HG02588 (cell line): ENCODE data around the gene RGS19.

Source experiments
- ATAC-seq: cut with Tn5 transposase; IDR thresholded peaks from one replicate; pipeline ENCODE4 v1.9.1; 2021; ENCODE audit warnings: mild to moderate bottlenecking, moderate library complexity; ENCODE audit not compliant: unreplicated experiment

The RGS19 gene

GRCh38 chr20:64108731-64109681 is 29.7 kb upstream of the RGS19 start:
- no peak for ATAC-seq

- no peak for ATAC-seq
Measured at GRCh38 chr20:64107736-64108457, 28.6 kb upstream of the RGS19 start.

GRCh38 chr20:64106981-64107735 is 27.8 kb upstream of the RGS19 start, which contains the start of gene NPBWR2:
TSS of gene NPBWR2 (minus strand) at chr20:64107565. CDS start at chr20:64106831, 734 bp downstream.
- no peak for ATAC-seq

GRCh38 chr20:64106435-64106961 is 27.2 kb upstream of the RGS19 start:
- ATAC-seq = no peak

- ATAC-seq = no peak
Measured at GRCh38 chr20:64105846-64106434, 26.6 kb upstream of the RGS19 start.

- no peak for ATAC-seq
Measured at GRCh38 chr20:64104667-64105451, 25.5 kb upstream of the RGS19 start.

- ATAC-seq = no peak
Measured at GRCh38 chr20:64103871-64104666, 24.8 kb upstream of the RGS19 start.

- ATAC-seq = no peak
Measured at GRCh38 chr20:64102647-64103354, 23.5 kb upstream of the RGS19 start.

- no peak for ATAC-seq
Measured at GRCh38 chr20:64101731-64102621, 22.7 kb upstream of the RGS19 start.

- no peak for ATAC-seq
Measured at GRCh38 chr20:64100946-64101688, 21.8 kb upstream of the RGS19 start.

GRCh38 chr20:64100566-64100888 is 21.2 kb upstream of the RGS19 start:
- no peak for ATAC-seq

- ATAC-seq = no peak
Measured at GRCh38 chr20:64099880-64100565, 20.7 kb upstream of the RGS19 start.

GRCh38 chr20:64099086-64099786 is 19.9 kb upstream of the RGS19 start:
- no peak for ATAC-seq

- no peak for ATAC-seq
Measured at GRCh38 chr20:64098471-64099013, 19.2 kb upstream of the RGS19 start.

- no peak for ATAC-seq
Measured at GRCh38 chr20:64096535-64096934, 17.2 kb upstream of the RGS19 start.
